ENCODE results near the gene TNS3.

TNS3 gene

DNA sequence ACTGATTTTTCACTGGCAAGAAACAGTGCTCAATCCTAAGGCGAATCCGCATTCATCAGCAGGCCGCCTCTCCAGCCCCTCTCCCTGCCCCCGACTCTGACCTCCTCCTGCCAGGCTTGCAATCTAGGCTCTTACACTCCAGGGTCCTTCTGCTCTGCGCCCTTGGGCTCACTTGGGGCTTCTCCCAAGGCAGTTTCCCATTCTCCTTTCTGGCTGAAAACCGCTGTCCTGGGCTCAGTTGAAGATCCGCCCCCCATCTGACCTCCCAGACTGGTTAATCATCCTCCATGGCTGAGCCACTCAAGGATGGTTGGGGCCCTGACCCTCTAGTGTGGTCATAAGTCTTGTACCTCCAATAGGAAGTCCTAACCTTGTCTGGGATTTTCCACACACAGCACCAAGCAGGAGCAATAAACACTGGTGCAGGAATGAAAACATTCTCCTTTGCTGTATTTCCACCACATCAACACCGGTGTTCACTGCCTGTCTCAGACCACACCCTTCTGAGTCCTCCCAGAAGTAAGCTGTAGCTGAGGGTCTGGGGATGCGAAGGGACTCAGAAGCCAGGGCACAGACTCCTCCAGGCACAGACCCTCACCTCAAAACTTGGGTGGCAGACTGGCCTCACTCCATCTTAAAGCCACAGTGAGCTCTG is 42.4 kb downstream of the TNS3 start:
- DNase-seq: no peak

DNA sequence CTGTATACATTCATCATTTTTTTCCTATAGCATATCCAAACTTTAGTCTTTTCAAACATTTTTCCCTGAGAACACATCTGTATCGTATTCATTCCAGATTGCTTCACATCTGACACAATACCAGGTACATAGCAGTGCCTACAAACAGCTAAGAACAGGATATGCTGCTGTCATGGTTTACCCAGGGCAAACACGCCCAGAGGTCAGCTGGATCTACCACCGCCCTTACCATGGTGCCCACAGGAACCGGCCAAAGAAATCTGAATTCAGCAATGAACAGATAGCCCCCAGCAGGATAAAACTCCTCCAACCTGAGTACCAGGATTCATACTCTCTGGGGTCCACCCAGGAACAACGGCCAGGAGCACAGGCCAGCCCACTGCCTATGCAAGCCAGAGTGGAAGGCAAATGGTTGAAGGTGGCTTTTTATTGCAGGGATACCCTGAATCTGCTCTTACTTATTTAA is 43.0 kb downstream of the TNS3 start:
- DNase-seq: no peak

DNA sequence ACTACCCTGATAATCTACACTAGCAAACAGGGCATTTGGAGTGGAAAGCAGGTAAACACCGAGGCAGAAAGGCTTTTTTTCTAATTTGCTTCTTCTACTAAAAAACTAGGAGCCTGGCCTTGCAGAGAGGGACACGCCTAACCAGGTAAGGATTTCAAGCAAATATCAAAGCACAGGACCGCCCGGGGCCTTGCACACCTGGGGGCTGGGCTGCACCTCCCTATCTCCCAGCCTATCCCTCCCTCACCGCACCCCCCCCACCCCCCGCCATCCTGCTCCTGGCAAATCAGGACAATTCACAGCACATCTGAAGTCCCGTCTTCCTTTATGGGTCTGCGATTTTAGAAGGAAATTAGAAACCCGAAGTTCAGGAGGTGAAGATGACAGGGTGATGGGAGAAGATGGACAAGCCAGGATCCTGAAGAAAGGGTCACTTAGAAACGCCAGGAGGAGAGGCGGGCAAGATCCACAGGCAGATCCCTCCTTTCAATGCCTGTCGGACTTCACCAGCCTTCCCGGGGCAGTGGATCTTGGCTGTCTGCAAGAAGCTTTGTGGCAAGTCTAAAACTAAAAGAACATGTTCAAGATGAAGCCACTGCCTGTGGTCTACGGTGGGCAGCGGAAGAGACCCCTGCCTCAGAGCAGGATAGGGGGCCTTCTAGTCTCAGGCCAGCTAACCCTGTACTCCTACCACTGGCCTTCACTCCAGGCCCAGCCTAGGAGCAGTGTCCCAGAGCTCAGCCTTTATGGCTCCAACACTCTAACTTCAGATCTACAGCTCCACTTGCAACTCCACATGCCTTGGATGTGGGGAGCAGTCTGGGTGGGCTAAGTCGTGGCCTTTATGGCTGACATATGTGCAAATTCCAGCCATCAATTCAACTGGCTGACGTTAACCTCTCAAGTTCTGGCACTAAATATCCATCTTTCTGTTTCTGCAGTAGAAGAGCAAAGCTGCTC is 43.9 kb downstream of the TNS3 start:
- DNase-seq: no peak

DNA sequence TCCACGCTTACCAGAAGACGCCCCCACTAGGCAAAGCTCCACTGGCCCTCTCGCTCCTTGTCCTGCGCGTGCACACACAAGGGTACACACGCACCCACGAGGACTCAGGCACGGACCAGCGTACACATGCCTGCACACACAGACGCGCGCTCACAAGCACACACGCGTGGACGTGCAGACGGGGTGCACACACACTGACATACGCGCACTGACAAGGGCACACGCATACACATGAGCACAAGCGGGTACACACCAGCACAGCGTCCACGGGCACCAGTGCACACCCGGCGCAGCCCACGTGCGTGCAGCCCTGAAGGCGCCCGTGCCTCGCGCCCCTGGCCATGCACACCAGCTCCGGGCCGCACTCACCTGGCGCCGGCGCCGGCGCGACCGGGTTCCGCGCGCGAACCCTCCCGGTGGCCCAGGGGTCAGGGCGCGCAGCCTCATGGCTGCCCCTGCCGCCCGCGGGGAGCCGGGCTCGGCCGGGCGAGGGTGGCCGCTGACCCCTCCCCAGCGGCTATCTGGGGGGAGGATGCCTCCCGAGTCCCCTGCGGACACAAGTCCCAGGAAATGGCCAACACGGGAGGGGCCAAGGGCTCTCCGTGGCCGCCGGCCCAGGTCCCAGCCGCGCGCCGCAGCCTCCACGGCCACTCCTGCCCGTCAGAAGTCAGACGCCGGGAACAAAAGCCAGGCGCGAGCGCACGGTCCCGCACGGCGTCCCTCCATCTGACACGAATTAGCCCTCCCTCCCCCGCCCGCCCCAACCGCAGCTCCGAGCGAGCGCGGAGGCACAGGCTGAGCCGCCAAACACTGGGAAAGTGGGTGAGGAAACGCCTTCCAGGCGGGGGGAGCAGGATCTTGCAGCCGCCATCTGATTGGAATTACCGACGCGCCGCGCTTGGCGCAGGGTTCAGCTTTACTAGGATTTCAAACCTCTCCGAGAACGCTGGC is 45.0 kb downstream of the TNS3 start:
- no peak for DNase-seq

DNA sequence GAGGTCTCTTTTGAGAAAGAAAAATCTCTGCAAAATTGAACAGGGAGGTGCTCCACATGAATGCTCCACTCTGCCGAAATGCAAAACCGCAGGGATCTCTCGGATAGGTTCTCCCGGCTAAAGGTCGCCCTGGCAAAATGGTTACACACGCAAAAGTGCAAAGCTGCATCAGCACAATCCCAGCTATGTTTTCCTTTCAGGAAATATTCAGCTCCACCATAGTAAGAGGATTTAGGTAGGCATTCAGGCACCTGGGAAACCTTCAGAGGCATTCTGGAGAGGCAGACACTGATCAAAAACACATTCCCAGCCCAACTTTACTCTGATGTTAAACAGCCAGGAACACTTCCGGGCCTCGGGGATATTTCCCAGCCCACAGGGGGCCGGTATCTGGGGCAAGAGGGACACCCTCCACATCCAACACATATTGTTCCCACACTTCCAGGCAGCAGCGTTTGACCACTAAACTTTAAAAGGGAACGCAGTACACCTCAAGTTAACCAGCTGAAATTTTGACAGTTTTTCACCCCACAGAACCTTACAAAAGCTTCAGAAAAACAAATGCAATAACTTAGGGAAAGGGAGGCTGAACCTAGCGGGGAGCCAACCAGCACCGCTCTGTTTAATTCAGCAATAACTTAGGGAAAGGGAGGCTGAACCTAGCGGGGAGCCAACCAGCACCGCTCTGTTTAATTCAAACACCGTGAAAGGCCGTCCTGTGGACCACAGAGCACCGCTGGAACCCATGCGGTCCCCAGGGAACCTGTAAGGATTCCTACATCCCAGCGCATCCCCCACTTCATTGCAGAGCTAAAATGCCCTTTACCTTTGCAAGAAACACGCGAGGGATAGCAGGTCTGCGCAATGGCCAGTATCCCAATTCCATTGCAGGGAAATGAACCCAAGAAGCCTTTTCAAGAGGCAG is 45.9 kb downstream of the TNS3 start:
- no peak for DNase-seq

DNA sequence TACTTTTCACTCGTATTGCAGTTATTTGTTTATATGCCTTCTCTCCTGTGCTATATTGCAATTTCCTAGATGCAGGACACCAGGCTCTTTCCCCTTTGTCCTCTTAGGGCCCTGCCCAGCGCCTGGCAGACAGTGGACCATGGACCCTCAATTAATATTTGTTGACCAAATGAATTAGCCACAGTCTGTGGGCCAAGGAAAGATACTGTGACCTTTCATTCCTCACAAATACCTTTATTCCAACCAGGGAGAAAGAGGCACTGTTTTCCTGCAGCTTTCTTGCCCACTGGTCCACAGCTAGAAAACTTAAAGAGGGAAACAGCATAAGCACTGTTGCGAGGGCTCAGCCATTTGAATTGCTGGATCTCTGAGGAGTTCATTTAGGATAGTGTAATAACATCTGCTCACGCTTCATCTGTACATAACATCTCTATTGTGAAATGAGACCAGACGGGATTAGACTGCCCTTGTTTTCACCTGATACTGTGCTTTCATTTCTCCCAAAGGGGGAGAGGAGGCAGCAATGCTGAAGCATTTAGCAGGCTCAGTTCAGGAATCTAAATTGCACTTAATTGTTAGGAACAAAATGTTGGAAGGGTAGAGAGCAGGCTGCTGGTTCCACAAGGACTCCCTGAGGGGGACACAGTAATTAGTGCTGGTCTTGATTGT is 46.7 kb downstream of the TNS3 start:
- DNase-seq: no peak

DNA sequence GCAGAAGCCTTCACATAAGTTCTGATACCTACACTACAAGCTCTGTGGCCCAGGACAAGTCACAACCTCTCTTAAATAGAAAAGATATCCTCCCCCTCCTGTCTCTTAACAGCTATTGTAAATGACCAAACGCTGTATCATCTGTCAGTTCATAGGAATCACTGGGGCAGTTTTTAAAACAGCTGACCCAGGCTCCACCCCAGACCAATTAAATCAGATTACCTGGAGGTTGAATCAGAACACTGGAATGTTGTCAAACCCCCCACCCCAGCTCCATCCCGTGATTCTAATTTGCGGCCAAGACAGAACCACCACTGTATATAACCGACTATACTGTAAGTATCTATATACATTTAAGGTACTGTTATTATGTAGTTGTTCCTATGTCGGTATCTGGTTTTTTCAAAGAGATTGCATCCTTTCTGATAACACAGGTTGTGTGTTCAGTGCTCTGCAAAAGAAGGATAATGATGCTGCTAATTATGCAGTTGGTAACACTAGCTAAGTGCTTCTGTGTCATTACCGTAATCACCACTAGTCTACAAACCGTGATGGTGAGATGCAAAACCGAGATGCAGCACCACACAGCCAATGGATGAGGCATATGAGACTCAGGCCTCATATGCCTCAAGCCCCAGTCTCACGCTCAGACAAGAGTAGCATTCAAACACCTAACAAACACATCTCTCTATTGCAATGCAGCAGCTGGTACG is 47.4 kb downstream of the TNS3 start:
- DNase-seq: no peak

DNA sequence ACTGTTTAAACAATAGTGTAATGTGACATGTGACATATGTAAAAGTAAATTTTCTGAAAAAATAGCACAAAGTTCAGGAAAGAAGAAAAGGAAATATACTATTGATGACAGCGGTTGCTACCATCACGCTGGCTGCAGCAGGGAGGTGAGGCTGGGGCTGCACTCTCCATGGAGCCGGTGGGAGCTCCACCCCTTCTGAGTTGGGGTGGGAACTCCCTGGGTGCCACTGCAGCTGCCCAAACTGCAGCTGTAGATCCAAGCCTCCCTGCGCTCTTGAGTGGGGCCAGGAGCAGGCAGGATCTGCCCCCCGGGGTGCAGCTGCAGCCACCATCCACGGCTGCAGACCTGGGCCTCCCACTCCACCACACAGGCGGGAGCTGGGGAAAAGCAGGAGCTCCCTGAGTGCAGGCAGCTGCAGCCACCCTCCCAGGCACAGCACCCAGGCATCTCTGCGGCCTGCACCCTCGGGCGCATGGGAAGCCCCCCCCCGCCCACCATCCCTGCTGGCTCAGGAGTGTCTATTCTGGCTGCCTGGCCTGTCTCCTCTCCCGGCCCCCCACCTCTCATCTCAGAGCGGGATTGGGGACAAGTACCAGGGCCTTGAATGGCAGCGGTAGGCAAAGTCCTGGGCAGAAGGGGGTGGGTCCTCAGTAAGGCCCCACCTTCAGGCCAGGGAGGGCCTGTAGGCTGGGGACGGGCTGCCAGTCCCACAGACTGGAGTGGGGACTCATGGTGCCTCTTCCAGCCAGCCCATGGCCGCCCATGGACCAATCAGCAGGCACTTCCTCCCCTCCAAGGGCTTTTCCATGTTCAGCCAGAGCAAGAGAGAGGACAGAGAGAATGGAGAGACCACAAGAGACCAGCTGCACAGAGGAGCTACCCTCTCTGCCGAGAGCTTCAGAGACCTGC is 50.1 kb downstream of the TNS3 start:
- DNase-seq: no peak

DNA sequence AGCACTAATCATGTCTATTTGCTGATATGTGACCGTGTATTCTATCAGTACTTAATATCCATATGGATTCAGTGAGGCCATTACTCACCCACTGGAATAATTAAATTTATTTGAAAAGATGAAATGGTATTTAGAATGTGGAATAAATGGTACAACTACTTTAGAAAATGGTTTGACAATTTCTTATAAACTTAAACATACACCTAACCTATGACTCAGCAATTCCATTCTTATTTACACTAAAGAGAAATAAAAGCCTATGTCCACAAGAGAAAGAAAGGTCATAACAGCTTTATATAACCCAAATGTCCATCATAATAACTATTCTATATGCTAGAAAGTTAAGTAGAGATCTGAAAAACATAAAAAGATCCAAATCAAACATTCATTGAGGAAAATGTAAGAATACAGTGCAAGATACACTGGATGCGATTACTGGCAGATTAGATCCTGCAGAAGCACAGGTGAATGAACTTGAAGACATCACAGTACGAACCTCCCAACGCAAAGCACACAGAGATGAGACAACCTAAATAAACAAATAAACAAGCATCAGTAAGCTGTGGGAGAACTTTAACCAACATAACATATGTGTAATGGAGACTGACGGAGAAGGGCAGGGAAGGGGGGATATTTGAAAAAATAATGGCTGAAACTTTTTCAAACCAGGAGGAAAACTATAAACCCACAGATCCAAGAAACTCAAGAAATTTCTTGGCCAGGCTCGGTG is 51.9 kb downstream of the TNS3 start:
- DNase-seq: no peak

DNA sequence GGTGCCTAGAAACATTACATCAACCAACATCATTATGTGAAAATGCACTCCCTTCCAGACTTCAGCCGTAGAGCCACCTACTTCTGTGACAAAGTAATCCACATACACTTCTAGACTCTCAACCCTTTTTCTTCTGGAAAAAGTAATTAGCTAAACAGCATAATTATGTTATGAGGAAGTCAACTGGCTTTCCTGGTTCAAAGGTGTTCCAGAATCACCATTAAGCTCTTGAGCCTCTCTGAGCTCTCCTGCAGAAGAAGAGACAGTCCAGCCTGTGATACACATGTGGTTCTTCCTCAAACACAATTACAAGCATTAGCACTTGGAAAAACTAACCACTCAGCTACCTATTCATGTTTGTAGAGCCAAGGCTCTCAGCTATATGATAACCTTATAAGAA is 52.5 kb downstream of the TNS3 start:
- DNase-seq: no peak

DNA sequence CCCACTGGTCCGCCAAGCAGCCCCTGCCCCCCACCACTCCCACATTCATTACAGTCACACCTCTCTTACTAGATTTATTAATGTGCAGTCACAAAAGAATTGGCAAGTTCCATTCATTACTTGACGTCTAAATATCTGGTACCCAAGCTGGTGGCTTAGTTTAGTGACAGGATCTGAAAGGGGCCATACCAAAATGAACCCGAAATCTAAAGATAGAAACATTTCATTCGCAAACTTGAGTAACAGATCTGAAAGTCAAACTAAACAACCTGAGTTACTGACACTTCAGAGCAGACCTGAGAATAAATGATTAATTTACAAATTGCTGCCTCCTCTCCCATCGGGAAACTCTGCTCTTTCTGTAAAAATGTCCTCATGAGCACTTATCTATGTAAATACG is 53.4 kb downstream of the TNS3 start:
- DNase-seq: no peak

DNA sequence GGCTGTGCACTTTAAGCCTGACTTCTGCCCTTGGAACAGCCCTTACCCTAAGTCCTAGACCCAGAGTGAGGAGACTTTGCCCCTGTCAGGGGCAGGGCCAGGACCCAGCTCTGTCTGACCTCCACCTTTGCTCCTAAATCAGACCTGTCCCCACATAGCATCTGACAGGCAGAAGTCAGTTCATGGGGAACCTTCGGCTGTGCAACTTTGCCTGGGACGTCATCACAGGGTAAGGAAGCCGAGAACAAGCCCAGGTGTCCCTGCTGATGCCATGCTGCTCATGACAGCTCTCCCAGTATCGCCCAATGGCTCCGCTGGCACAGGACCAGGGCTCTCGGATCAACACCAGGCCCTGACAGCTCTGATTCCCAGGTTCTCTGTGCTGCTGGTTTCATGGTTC is 55.4 kb downstream of the TNS3 start:
- DNase-seq: no peak

DNA sequence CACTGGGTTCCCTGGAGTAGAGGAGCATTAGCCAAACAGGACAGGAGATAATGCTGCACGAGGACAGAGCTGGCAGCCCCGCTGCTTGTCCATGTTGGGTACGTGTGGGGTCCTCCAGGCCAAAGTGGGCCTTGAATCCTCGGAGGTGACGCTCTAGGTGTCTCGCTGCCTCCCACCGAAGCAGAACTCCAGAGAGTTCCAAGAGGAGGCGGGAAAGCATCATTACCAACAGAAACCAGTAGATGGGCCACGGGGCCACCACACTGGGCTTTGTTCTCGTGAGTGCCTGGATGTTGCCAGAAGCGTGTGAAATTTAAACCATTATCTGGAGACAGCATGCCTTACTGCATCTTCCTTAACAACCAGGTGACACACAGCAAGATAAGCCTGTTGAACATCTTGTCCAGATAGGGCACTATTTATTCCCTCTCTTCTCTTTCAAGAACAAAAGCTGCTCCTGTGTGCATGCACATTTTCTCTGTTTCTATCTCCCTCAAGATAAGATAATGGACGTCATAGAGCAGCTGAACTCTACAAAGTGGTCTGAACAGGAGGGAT is 56.8 kb downstream of the TNS3 start:
- DNase-seq: no peak

DNA sequence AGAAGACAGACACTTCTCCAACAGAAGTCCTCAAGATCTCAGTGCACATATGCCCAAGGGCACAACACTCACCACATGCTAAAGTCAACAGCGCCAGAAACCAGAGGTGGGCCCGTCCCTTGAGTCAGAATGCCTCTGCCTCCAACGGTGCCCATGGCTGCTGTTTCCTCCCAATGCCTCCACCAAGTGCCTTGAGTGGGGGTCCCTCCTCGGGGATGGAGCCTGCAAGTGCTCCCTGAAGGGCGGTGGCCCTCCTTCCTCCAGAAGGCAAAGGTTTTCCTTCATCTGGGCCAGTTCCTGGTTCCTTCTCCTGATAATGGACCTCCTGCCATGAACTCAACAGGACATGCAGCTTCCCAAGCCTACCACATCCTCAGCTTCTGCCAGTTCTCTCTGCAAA is 58.5 kb downstream of the TNS3 start:
- no peak for DNase-seq

DNA sequence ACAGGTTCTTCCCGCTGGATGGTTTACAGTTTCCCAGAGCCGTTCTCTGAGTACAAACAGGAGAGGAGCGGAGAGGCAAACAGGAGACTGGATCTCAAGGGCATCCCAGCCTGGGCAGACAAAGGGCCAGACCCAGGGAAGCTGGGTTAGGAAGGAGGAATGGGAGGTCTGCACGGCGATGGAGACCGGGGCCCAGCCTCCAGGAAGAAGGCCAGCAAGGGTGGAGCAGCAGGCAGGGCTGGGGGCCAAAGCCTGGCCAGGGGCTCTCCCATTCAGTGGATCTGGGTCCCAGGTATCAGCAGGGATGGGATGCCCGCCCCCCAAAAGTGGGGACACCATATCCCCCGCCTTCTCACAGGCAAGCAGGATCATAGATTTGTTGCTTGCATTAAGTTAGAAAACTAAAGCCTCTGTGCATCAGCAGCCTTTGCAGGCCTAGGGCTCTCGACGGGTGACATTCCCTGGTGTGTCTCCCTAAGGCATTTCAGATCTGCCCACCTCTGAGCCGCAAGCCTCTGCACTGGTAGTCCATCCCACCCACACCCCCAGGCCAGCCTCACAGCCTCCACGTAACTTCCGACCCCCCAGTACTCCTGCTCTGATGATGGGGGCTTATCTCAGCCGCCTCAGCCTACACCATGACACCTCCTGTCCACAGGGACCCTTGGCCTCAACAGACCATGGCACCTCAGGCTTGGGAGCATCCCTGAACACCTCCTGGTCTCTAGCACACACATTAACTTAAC is 59.9 kb downstream of the TNS3 start:
- no peak for DNase-seq

DNA sequence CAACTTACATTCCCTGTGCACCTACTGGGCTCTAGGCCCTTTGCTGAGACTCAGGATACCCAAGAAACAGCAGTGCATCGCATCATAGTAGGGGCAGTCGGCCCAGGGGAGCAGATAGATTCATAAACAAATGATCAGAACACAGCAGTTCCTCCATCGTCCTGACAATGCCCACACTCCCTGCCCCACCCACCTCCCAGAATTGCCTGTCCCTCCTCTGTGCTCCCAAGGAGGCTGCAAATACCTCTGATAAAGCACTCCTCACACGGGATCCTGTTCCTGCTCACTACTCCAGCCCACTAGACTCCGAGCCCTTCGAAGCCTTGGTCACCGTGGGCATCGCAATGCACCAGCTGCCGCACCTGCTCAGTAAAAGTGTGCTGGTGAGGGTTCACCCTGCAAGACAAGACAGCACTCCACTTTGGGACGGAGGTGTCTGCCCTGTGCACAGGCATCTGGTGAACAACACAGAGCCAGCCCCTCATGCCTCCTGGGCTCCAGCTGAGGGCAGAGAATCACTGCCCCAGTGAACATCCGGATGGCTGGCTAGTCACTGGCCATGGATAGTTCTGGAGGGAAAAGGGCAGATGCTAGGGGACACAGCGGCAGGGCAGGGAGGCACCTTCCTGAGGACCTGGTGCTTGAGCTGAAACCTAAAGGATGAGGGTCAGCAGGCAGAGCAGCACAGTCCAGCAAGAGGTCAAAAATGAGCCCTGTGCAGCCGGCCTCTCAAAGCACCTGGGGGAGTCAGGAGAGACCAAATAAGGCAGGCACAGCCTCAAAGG is 60.7 kb downstream of the TNS3 start:
- no peak for DNase-seq

DNA sequence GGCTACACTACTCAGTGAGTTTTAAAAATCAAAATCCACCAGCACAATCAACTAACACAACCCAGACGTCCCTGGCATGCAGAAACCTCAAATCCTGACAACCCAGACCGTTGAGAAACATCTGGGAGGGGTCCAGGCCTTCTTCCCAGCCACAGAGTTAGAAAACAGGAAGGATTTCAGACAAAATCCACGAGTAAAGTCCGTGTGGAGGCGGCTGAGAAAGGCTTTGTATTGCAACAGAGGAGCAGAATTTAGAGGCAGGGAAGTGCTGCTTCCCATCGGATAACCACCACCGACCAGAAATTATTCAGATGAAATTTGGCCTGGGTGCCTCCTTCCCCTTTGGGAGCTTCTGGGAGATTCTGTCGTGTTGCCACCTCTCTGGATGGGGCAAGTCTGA is 61.5 kb downstream of the TNS3 start:
- no peak for DNase-seq

All from activated CD8-positive, alpha-beta memory T cell treated with anti-CD3 and anti-CD28 coated beads, Interleukin-2, amount 50 U/mL, for 4 hours (primary cell).